Astrocyte of the spinal cord (primary cell): Measurements from ENCODE around the gene SLC25A27.

ENCODE experiments used
- DNase-seq: peaks from one replicate; pipeline ENCODE4 v3.0.0; 2011; ENCODE audit warnings: low read depth, low spot score
- H3K4me3 ChIP-seq: 2 replicates; pipeline ENCODE4 v1.5.1; 2011; ENCODE audit warnings: low read depth, mild to moderate bottlenecking, low read length, moderate library complexity
- CTCF ChIP-seq: IDR thresholded peaks from 2 replicates; pipeline ENCODE4 v1.5.1; 2012; ENCODE audit warnings: low read depth, mild to moderate bottlenecking, low read length, inconsistent platforms
- in situ Hi-C: cut with HindIII; loops from 2 replicates; pipeline ENCODE4 v1.10.0; 2017; ENCODE audit warnings: low sequenced_read_pairs

SLC25A27 gene

GRCh38 chr6:46720401-46720800, 67.6 kb downstream of the SLC25A27 start:
- no peak for DNase-seq
- in situ Hi-C loops, result no loop called here
- H3K4me3 ChIP-seq, result no peak overlapping the region

More at GRCh38 chr6:46720401-46720800, 67.6 kb downstream of the SLC25A27 start:
- no peak for TF ChIP-seq CTCF
